ENCODE data around the gene NSMCE3. TPM values are rescaled to one million over a fixed set of nuclear protein-coding genes. Genes with fewer than 3 reads are reported as not detected.
"Not testable (repeated sequence)": the region's sequence is repeated elsewhere in the genome, so short reads cannot be mapped to it uniquely, and the experiment has no call there.

NSMCE3 gene
- total RNA-seq, 1 donor from 2014 or later: 9.3 TPM

- TF ChIP-seq CTCF (IDR thresholded peaks at IDR 0.05; ENCODE audit: unreplicated experiment): no peak
- DNase-seq (ENCODE audit: low spot score in 2 of 2, unreplicated experiment in 2 of 2): no peak
- H3K36me3 Mint-ChIP-seq: no peaks in the 10 kb centered on the region
- peaks cover 9% of the 10 kb centered on the region for H3K27me3 Mint-ChIP-seq (ENCODE audit: low read depth)
- no peaks in the 10 kb centered on the region for H3K9me3 Mint-ChIP-seq
- H3K4me3 Mint-ChIP-seq: no peak overlapping the region
- peaks cover 27% of the 10 kb centered on the region for H3K4me1 Mint-ChIP-seq
- no peak overlapping the region for H3K27ac Mint-ChIP-seq
Observed at GRCh38 chr15:29225534-29226234, 43.9 kb downstream of the NSMCE3 start.

DNA sequence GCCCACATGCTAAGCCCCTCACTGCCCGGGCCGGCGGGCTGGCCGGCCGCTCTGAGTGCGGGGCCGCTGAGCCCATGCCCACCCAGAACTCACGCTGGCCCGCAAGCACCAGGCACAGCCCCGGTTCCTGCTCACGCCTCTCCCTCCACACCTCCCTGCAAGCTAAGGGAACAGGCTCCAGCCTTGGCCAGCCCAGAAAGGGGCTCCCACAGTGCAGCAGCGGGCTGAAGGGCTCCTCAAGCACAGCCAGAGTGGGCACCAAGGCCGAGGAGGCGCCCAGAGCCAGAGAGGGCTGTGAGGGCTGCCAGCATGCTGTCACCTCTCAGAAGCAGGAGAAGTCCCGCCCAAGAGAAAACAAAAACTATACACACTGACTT is 44.6 kb downstream of the NSMCE3 start:
- H3K27me3 Mint-ChIP-seq (ENCODE audit: low read depth); H3K4me3 Mint-ChIP-seq; H3K36me3 Mint-ChIP-seq; H3K9me3 Mint-ChIP-seq; H3K27ac Mint-ChIP-seq; DNase-seq (ENCODE audit: low spot score in 2 of 2, unreplicated experiment in 2 of 2): not testable (repeated sequence)
- H3K4me1 Mint-ChIP-seq: peaks cover 27% of the 10 kb centered on the region

GRCh38 chr15:29224235-29224986 is 45.2 kb downstream of the NSMCE3 start:
- peaks cover 27% of the 10 kb centered on the region for H3K4me1 Mint-ChIP-seq
- not testable (repeated sequence) for H3K36me3 Mint-ChIP-seq; H3K27me3 Mint-ChIP-seq (ENCODE audit: low read depth); H3K9me3 Mint-ChIP-seq; H3K27ac Mint-ChIP-seq; H3K4me3 Mint-ChIP-seq; DNase-seq (ENCODE audit: low spot score in 2 of 2, unreplicated experiment in 2 of 2)

- peaks cover 27% of the 10 kb centered on the region for H3K4me1 Mint-ChIP-seq
- H3K27me3 Mint-ChIP-seq (ENCODE audit: low read depth): no peaks in the 10 kb centered on the region
- no peaks in the 10 kb centered on the region for H3K36me3 Mint-ChIP-seq
- H3K27ac Mint-ChIP-seq: no peak overlapping the region
- no peak overlapping the region for H3K4me3 Mint-ChIP-seq
- no peak for DNase-seq (ENCODE audit: low spot score in 2 of 2, unreplicated experiment in 2 of 2)
- no peak for TF ChIP-seq CTCF (IDR thresholded peaks at IDR 0.05; ENCODE audit: unreplicated experiment)
- H3K9me3 Mint-ChIP-seq: peaks cover 5% of the 10 kb centered on the region
Observed at GRCh38 chr15:29223640-29224039, 46.0 kb downstream of the NSMCE3 start.

DNA sequence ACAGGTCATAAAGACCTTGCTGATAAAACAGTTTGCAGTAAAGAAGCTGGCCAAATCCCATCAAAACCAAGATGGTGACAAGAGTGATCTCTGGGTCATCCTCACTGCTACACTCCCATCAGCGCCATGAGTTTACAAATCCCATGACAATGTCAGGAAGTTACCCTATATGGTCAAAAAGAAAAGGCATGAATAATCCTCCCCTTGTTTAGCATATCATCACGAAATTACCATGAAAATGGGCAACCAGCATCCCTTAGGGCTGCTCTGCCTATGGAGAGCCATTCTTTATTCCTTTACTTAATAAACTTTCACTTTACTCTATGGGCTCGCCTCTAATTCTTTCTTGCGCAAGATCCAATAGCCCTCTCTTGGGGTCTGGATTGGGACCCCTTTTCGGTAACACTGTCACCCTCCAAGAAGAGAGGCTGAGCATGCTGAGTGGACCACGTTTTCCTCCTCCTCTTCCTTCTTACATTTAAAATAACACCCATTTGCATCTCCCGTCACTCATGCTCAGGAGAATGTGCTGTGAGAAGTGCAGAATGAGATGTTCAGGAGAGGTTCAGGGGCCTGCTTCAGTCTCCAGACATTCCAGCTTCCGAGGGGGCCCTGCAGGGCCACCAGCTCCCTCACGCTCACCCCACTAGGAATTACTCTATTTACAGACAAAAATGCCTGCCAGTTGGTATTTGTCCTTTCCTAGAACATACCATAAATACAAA is 47.3 kb downstream of the NSMCE3 start:
- DNase-seq (ENCODE audit: low spot score in 2 of 2, unreplicated experiment in 2 of 2): no peak
- no peak overlapping the region for H3K27ac Mint-ChIP-seq
- H3K4me3 Mint-ChIP-seq: no peak overlapping the region
- H3K4me1 Mint-ChIP-seq: peaks cover 24% of the 10 kb centered on the region
- TF ChIP-seq CTCF (IDR thresholded peaks at IDR 0.05; ENCODE audit: unreplicated experiment): no peak
- no peaks in the 10 kb centered on the region for H3K36me3 Mint-ChIP-seq
- peaks cover 7% of the 10 kb centered on the region for H3K9me3 Mint-ChIP-seq
- no peaks in the 10 kb centered on the region for H3K27me3 Mint-ChIP-seq (ENCODE audit: low read depth)

GRCh38 chr15:29220852-29221251 is 48.8 kb downstream of the NSMCE3 start:
- no peak for TF ChIP-seq CTCF (IDR thresholded peaks at IDR 0.05; ENCODE audit: unreplicated experiment)
- Mint-ChIP-seq H3K27ac (no peak overlapping the region), H3K4me1 (peaks cover 12% of the 10 kb centered on the region), H3K4me3 (no peak overlapping the region), H3K36me3 (no peaks in the 10 kb centered on the region), H3K9me3 (peaks cover 13% of the 10 kb centered on the region), H3K27me3 (ENCODE audit: low read depth) (no peaks in the 10 kb centered on the region)
- DNase-seq (ENCODE audit: low spot score in 2 of 2, unreplicated experiment in 2 of 2): no peak

Measured in mesothelial cell of epicardium (in vitro differentiated cells).